HUDEP-2 (cell line): Measurements from ENCODE around the gene SLC25A18.
"Not testable (repeated sequence)": the region's sequence is repeated elsewhere in the genome, so short reads cannot be mapped to it uniquely, and the experiment has no call there.

Source experiments
- DNase-seq, 76 experiments: peaks; one replicate each; lab custom pipeline; 2025; ENCODE audit not compliant: unreplicated experiment in 76 of 76; lab: John Stamatoyannopoulos, UW

SLC25A18 gene, protein sequence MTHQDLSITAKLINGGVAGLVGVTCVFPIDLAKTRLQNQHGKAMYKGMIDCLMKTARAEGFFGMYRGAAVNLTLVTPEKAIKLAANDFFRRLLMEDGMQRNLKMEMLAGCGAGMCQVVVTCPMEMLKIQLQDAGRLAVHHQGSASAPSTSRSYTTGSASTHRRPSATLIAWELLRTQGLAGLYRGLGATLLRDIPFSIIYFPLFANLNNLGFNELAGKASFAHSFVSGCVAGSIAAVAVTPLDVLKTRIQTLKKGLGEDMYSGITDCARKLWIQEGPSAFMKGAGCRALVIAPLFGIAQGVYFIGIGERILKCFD

DNA sequence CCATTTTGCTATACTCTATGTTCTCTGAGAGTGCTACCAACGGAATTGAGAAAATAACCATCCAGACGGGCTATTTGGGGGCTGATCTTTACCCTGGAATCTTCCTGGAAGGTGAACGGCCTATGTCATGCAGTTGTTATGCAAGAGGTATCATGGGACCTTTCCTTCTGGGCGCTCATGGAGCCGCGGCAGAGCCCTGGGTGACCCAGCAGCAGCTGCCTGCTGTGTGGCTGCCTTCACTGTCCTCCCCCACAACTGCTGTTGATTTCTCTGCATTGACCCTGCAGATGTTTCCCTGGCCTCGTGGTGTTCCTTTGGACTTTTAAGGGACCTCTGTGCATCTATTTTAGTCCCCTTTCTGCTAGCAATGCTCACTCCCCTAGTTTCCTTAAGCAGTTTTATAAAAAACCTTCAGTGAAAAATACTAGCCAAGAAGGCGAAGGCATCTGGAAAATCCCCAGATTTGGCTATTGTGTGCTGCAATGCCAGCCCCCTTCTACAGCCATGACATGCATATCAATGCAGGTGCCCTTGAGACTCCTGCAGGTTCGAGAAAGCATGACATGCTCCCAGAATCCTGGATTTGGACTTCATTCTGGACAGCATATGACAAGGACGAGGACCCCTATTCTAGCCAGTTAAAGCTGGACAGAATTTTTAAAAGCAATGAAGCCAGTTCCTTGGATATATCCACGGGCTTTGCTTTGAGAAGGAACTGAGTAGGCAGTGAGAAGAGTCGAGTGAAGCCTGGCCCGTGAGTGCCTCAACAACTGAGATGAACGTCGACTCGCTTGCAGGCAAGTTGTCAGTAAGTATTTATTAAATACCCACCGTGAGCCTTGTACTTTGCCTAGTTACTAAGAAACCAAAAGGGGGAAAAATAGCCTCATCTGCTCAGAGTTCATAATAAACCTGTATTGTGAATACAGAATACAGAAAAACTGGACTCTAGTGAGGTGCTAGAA is at the start of gene SLC25A18:
TSS of gene SLC25A18 (plus strand) at position 593 of the 965 bp plus-strand sequence. CDS start 16,447 bp downstream, outside the sequence.
- no peak for DNase-seq

- no peak for DNase-seq
Observed at GRCh38 chr22:17513612-17514011, 49.7 kb upstream of the SLC25A18 start.

GRCh38 chr22:17514084-17514483 is 49.2 kb upstream of the SLC25A18 start:
- DNase-seq, result no peak

- no peak for DNase-seq
Observed at GRCh38 chr22:17518406-17518805, 44.9 kb upstream of the SLC25A18 start.

- DNase-seq, result not testable (repeated sequence)
Observed at GRCh38 chr22:17521971-17522370, 41.3 kb upstream of the SLC25A18 start.

GRCh38 chr22:17523925-17524324 is 39.4 kb upstream of the SLC25A18 start:
- DNase-seq, result no peak

- no peak for DNase-seq
Observed at GRCh38 chr22:17536269-17536668, 27.0 kb upstream of the SLC25A18 start.

DNA sequence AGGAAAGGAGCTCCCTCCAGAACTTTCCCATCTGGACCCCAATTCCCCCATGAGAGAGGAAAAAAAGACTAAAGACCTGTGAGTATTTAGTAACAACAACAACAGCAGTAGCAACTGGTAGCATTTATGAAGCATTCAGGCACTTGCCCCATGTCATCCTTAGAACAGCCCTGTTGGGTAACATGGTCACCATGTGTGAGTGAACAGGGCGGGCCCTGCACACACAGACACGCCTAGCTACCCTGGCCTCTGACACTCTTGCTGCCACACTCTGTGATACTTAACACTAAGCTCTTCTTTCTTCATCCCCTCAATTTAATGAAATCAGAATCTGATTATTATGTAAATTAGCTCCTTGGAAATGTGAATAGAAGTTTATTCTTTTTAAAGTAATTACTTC is 26.1 kb upstream of the SLC25A18 start:
- DNase-seq, result no peak

- DNase-seq, result peak in 1 of 76 experiments; percentile 1
Observed at GRCh38 chr22:17540481-17540880, 22.8 kb upstream of the SLC25A18 start.

- no peak for DNase-seq
Observed at GRCh38 chr22:17541476-17541875, 21.8 kb upstream of the SLC25A18 start.

- DNase-seq, result no peak
Observed at GRCh38 chr22:17542452-17542851, 20.8 kb upstream of the SLC25A18 start.

DNA sequence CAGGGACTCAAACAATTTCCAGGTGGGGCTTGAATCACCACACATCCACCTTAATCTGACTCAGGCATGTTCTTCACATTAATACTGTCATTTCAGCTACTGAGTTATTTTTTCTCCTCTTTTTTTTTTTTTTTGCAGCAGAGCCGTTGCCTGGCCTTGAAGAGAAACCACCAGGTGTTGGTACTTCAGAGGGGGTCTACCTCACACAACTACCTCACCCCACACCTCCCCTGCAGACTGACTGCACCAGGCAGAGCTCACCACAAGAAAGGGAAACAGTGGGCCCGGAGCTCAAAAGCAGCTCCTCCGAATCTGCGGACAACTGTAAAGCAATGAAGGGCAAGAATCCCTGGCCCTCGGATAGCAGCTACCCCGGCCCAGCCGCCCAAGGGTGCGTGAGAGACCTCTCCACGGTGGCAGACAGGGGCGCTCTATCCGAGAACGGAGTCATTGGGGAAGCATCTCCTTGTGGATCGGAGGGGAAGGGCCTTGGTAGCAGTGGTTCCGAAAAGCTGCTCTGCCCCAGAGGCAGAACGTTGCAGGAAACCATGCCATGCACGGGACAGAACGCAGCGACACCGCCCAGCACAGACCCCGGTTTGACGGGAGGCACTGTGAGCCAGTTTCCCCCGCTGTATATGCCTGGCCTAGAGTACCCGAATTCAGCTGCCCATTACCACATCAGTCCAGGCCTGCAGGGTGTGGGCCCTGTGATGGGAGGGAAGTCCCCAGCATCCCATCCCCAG is 15.1 kb upstream of the SLC25A18 start:
- no peak for DNase-seq

DNA sequence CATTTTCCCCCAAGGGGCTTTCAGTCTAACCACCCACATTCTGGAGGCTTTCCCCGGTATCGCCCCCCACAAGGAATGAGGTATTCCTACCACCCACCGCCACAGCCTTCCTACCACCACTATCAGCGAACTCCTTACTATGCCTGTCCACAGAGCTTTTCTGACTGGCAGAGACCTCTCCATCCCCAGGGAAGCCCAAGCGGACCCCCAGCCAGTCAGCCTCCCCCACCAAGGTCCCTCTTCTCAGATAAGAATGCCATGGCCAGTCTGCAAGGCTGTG is 14.6 kb upstream of the SLC25A18 start:
- DNase-seq, result no peak

GRCh38 chr22:17549183-17549582 is 14.1 kb upstream of the SLC25A18 start:
- DNase-seq, result no peak

- DNase-seq, result no peak
Observed at GRCh38 chr22:17549655-17550054, 13.6 kb upstream of the SLC25A18 start.

GRCh38 chr22:17552737-17553136 is 10.6 kb upstream of the SLC25A18 start:
- DNase-seq, result no peak

DNA sequence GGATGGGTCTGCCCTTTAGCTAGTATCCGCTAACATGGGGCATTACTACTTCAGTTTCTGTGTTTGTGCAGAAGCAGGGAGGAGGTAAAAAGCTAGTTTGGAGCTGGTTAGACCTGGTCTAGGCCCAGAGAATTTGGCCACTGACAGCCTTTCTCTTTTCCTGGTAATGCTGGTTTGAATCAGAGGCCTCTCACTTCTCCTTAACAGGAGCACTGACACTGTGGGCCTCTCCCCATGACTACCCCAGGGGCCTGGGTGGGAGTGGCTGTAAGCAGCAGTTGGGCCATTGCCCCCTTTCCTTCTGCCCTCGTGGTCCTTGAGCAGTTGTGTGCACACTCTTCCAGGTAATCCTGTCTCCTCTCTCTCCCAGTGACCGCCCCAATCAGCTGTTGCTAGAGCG is 8.5 kb upstream of the SLC25A18 start:
- DNase-seq, result no peak

GRCh38 chr22:17559188-17559587 is 4.1 kb upstream of the SLC25A18 start:
- no peak for DNase-seq

- peak in 1 of 76 experiments; percentile 9 for DNase-seq
Observed at GRCh38 chr22:17563936-17564391, 666 bp downstream of the SLC25A18 start.

GRCh38 chr22:17566016-17566687 is 2.9 kb downstream of the SLC25A18 start:
- DNase-seq, result not testable (repeated sequence)
